AG04449 (cell line): Measurements from ENCODE around the gene AP5S1.

ENCODE experiments used
- CTCF ChIA-PET: fragments of 350-600 bp; formaldehyde crosslinking; extraction: SDS; loops from one replicate; lab custom pipeline; 2021; ENCODE audit warnings: antibody characterized with exemption; lab: Yijun Ruan, JAX
- POLR2A ChIA-PET: fragments of 400-600, 350-600 bp; formaldehyde crosslinking; extraction: SDS; loops from one replicate; lab custom pipeline; 2020; ENCODE audit warnings: antibody characterized with exemption, inconsistent platforms; lab: Yijun Ruan, JAX
- DNase-seq: peaks from one replicate; pipeline ENCODE4 v3.0.0-alpha.2; 2010; ENCODE audit warnings: low read depth, low spot score
- H3K4me3 ChIP-seq: 2 replicates; pipeline ENCODE4 v1.5.1; 2011; ENCODE audit warnings: low read depth, mild to moderate bottlenecking, control low read depth, low read length
- CTCF ChIP-seq: IDR thresholded peaks from one replicate; pipeline ENCODE4 v1.5.1; 2011; ENCODE audit warnings: mild to moderate bottlenecking, moderate library complexity, low read length, control low read depth, inconsistent platforms; ENCODE audit not compliant: insufficient read depth; ENCODE audit errors: missing control alignments

AP5S1 gene

GRCh38 chr20:3863317-3863716 lies 43.0 kb downstream of the AP5S1 start:
- ChIA-PET POLR2A (no interaction called here), CTCF (no interaction called here)
- no peak for TF ChIP-seq CTCF
- DNase-seq = no peak
- no peak overlapping the region for H3K4me3 ChIP-seq

GRCh38 chr20:3864518-3864917 lies 44.2 kb downstream of the AP5S1 start:
- no peak overlapping the region for H3K4me3 ChIP-seq
- POLR2A ChIA-PET = no interaction called here
- no peak for TF ChIP-seq CTCF
- DNase-seq = no peak
- CTCF ChIA-PET = interaction anchor here (1.0 to 4.2 kb wide), 4 partner anchors 10 to 78 kb away, joined by 3 to 22 read pairs (median 4); partner anchors contain the start of genes AP5S1 and CENPB

GRCh38 chr20:3865152-3865886 lies 45.0 kb downstream of the AP5S1 start:
- no peak for DNase-seq
- H3K4me3 ChIP-seq = no peak overlapping the region
- TF ChIP-seq CTCF = no peak
- CTCF ChIA-PET = interaction anchor here (1.3 to 4.2 kb wide), 3 partner anchors 10 to 79 kb away, joined by 3 to 22 read pairs (median 5); partner anchors contain the start of genes AP5S1 and CENPB
- POLR2A ChIA-PET = no interaction called here

GRCh38 chr20:3865887-3866407 lies 45.6 kb downstream of the AP5S1 start:
- ChIA-PET POLR2A (no interaction called here), CTCF (interaction anchor here (1.1 to 4.2 kb wide), 5 partner anchors 9 to 84 kb away, joined by 3 to 22 read pairs (median 5); partner anchors contain the start of genes CENPB and SPEF1)
- TF ChIP-seq CTCF = no peak
- DNase-seq = no peak
- no peak overlapping the region for H3K4me3 ChIP-seq

- ChIA-PET CTCF (interaction anchor here (1.1 to 4.2 kb wide), 4 partner anchors 10 to 85 kb away, joined by 3 to 22 read pairs (median 4); partner anchors contain the start of gene SPEF1), POLR2A (interaction anchor here (1.3 kb wide), 1 partner anchor 23 kb away, joined by 4 read pairs; no protein-coding TSS in a partner anchor)
- TF ChIP-seq CTCF = no peak
- DNase-seq = no peak
- H3K4me3 ChIP-seq = no peak overlapping the region
These were observed 46.1 kb downstream of the AP5S1 start for GRCh38 chr20:3866464-3866863.

GRCh38 chr20:3867802-3868201 lies 47.5 kb downstream of the AP5S1 start:
- POLR2A ChIA-PET = interaction anchor here (1.3 kb wide), 1 partner anchor 24 kb away, joined by 4 read pairs; no protein-coding TSS in a partner anchor
- DNase-seq = no peak
- no peak overlapping the region for H3K4me3 ChIP-seq
- TF ChIP-seq CTCF = no peak
- CTCF ChIA-PET = interaction anchor here (1.0 to 4.2 kb wide), 5 partner anchors 11 to 217 kb away, joined by 3 to 22 read pairs (median 4); no protein-coding TSS in a partner anchor
